Chondrocyte (in vitro differentiated cells): ENCODE results near the gene ITGA11. TPM values are rescaled to one million over a fixed set of nuclear protein-coding genes. Genes with fewer than 3 reads are reported as not detected.
A peak's percentile ranks its signal among the peaks of the same experiment; 100 is the strongest.
"Not testable (repeated sequence)": the region's sequence is repeated elsewhere in the genome, so short reads cannot be mapped to it uniquely, and the experiment has no call there.

ENCODE experiments used
- DNase-seq: peaks from one replicate; pipeline ENCODE4 v3.0.0; 2021; ENCODE audit warnings: mixed read lengths, low spot score
- H3K27ac Mint-ChIP-seq: one replicate; pipeline ENCODE4 v1.8.0; 2021; ENCODE audit warnings: mild to moderate bottlenecking, moderate library complexity, mixed read lengths; ENCODE audit not compliant: unreplicated experiment
- H3K27me3 Mint-ChIP-seq: 2 replicates; pipeline ENCODE4 v1.8.0; 2021; ENCODE audit warnings: low read depth, mixed read lengths
- H3K36me3 Mint-ChIP-seq: 2 replicates; pipeline ENCODE4 v1.8.0; 2021; ENCODE audit warnings: low read depth, mixed read lengths
- H3K4me1 Mint-ChIP-seq: 2 replicates; pipeline ENCODE4 v1.8.0; 2021; ENCODE audit warnings: low read depth, mild to moderate bottlenecking, mixed read lengths
- H3K4me3 Mint-ChIP-seq: one replicate; pipeline ENCODE4 v1.8.0; 2021; ENCODE audit warnings: mild to moderate bottlenecking, moderate library complexity, mixed read lengths; ENCODE audit not compliant: unreplicated experiment
- H3K9me3 Mint-ChIP-seq: 2 replicates; pipeline ENCODE4 v1.8.0; 2021; ENCODE audit warnings: low read depth, mixed read lengths
- CTCF ChIP-seq: fragments of 200-600 bp; sonication (generic); IDR thresholded peaks from 2 replicates; pipeline ENCODE4 v1.5.0; 2021; ENCODE audit warnings: antibody characterized with exemption, mild to moderate bottlenecking, moderate library complexity
- total RNA-seq: library from RNA; stranded (reverse); gene quantifications from 3 replicates; pipeline ENCODE4 v1.2.1, GENCODE V29; 2021

ITGA11 gene
- total RNA-seq, 1 donor from 2014 or later: 1,092 TPM

GRCh38 chr15:68402432-68403160 is 29.4 kb downstream of the ITGA11 start:
- Mint-ChIP-seq H3K9me3 (peaks cover 7% of the 10 kb centered on the region), H3K27ac (peak overlapping the region; percentile 86), H3K4me1 (peaks cover 33% of the 10 kb centered on the region), H3K27me3 (no peaks in the 10 kb centered on the region), H3K4me3 (no peak overlapping the region), H3K36me3 (peaks cover 46% of the 10 kb centered on the region)
- no peak for TF ChIP-seq CTCF
- no peak for DNase-seq

DNA sequence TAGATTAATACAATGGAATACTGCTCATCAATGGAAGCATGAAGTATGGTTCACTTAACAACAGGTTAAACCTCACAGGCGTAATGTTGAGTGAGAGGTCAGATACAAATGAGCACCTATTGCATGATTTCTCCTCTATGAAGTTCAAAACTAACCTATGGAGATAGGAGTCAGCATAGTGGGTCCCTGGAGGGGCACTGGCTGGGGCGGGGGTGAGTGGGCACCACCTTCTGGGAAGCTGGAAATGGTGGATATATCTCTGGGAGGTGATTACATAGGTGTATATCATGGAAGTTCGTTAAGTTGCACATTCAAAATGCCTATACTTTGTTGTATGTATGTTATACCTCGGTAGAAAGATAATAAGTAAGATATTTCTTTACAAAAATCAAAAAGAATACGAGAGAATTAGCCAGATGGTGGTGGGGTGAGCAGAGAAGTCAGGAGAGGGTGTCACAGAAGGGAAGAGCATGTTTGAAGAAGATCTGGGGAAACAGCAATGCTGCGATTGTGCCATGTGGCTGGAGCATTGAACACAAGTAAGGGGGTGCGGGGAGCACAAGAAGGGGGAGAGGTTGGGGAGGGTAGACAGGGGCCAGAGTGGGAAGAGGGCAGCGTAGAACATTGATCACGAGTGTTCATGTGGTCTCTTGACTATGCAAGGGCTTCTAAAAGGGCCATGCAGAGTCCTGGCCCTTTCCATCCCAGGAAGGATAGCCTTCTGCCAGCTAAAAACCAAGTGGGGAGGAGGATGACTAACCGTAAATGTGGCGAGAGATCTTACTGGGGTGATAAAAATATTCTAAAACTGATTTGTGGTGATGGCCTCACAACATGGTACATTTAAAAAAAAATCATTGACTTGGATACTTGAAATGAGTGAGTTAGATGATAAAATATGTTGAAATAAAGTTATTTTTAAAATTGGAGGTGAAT is 30.2 kb downstream of the ITGA11 start:
- no peak for TF ChIP-seq CTCF
- Mint-ChIP-seq H3K4me3 (no peak overlapping the region), H3K36me3 (peaks cover 46% of the 10 kb centered on the region), H3K9me3 (peaks cover 7% of the 10 kb centered on the region), H3K27me3 (no peaks in the 10 kb centered on the region), H3K4me1 (peaks cover 33% of the 10 kb centered on the region), H3K27ac (peak overlapping the region; percentile 86)
- DNase-seq: no peak

GRCh38 chr15:68400066-68400456 is 31.9 kb downstream of the ITGA11 start:
- H3K4me1 Mint-ChIP-seq: peaks cover 40% of the 10 kb centered on the region
- H3K9me3 Mint-ChIP-seq: peaks cover 14% of the 10 kb centered on the region
- TF ChIP-seq CTCF: no peak
- no peaks in the 10 kb centered on the region for H3K27me3 Mint-ChIP-seq
- H3K4me3 Mint-ChIP-seq: no peak overlapping the region
- H3K36me3 Mint-ChIP-seq: peaks cover 53% of the 10 kb centered on the region
- DNase-seq: no peak
- H3K27ac Mint-ChIP-seq: peak overlapping the region; percentile 34

DNA sequence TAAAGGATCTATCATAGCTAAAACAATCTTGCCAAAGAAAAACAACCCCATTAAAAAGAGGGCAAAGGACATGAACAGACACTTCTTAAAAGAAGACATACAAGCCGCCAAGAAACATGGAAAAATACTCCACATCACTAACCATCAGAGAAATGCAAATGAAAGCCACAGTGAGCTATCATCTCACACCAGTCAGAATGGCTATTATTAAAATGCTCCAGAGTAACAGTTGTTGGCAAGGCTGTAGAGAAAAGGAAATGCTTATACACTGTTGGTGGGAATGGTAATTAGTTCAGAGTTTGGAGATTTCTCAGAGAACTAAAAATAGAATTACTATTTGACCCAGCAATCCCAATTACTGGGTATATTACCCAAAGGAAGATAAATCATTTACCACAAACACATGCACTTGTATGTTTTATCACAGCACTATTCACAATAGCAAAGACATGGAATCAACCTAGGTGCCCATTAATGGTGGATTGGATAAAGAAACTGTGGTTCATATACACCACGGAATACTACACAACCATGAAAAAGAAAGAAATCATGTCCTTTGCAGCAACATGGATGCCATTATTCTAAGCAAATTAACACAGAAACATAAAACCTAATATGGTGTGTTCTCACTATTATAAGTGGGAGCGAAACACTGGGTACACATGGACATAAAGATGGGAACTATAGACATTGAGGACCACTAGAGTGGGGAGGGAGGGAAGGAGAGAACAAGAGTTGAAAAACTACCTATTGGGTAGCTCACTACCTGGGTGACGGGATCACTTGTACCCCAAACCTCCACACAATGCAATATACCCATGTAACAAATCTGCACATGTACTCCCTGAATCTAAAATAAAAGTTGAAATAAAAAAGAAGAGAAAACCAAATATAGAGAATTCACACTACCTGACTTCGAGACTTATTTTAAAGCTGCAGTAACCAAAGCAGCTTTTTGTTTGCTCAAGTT is 32.6 kb downstream of the ITGA11 start:
- peaks cover 58% of the 10 kb centered on the region for H3K36me3 Mint-ChIP-seq
- H3K27me3 Mint-ChIP-seq: no peaks in the 10 kb centered on the region
- no peak for TF ChIP-seq CTCF
- no peak for DNase-seq
- no peak overlapping the region for H3K4me3 Mint-ChIP-seq
- peaks cover 14% of the 10 kb centered on the region for H3K9me3 Mint-ChIP-seq
- peak overlapping the region; percentile 76 for H3K27ac Mint-ChIP-seq
- H3K4me1 Mint-ChIP-seq: peaks cover 47% of the 10 kb centered on the region

GRCh38 chr15:68397999-68398398 is 34.0 kb downstream of the ITGA11 start:
- not testable (repeated sequence) for DNase-seq, H3K4me3 Mint-ChIP-seq, H3K27ac Mint-ChIP-seq, H3K27me3 Mint-ChIP-seq
- Mint-ChIP-seq H3K4me1 (peaks cover 58% of the 10 kb centered on the region), H3K36me3 (peaks cover 56% of the 10 kb centered on the region), H3K9me3 (peaks cover 18% of the 10 kb centered on the region)
